ENCODE results near the gene AOPEP. TPM values are rescaled to one million over a fixed set of nuclear protein-coding genes. Genes with fewer than 3 reads are reported as not detected.

Gene AOPEP
- total RNA-seq, result 42.0 and 51.2 TPM in 2 replicates

GRCh38 chr9:94726495-94727191 is at the start of gene AOPEP:
Gene AOPEP, plus strand, starts transcription at chr9:94726699. Its CDS starts 33,085 bp downstream, at chr9:94759784.

Other genes with a start within 250 kb of the AOPEP start
- not detected in 2 replicates for gene PCAT7, start 171.6 kb upstream of the AOPEP start, total RNA-seq
- not detected in 2 replicates for gene FBP2, start 132.9 kb upstream of the AOPEP start, total RNA-seq
- not detected in 2 replicates for gene FBP1, start 87.2 kb upstream of the AOPEP start, total RNA-seq